ENCODE results near the gene OR4N2. TPM values are rescaled to one million over a fixed set of nuclear protein-coding genes. Genes with fewer than 3 reads are reported as not detected.

Gene OR4N2
- total RNA-seq, 2 experiments from 2014 or later: not detected

DNA sequence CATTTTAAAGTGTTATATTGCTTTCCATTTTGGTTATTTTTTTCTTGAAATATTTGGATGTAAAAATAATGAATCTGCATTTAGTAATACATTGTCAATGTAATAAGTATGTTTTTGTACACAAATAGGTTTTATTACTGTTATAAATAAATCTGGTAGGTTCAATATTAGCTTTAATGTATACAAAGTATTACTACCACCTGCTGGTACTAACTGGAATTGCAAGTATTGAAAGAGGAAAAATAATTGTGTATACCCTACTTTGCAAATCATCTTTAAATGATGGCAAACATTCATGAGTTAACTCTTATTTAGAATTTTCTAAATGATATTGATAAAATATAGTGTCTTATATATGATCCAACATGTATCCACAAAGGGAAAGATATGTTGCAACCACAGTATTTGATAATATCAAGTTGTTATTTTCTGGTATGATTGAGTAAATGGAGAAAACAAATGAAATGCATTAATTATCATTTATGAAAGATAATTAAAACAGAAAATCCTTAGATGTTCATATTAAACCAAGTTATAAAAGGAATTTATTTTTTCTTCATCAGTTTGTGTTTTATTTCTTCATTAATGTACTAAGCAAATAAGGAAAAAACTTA lies 74.6 kb downstream of the OR4N2 start:
- no peak overlapping the region for H3K27ac Mint-ChIP-seq
- ATAC-seq (no peak), DNase-seq (no peak)
- H3K9me3 Mint-ChIP-seq (ENCODE audit: low read depth): no peaks in the 10 kb centered on the region
- H3K27me3 Mint-ChIP-seq: no peaks in the 10 kb centered on the region
- no peak overlapping the region for H3K4me3 Mint-ChIP-seq
- CTCF ChIA-PET: no interaction called here
- no peaks in the 10 kb centered on the region for H3K4me1 Mint-ChIP-seq
- H3K36me3 Mint-ChIP-seq: no peaks in the 10 kb centered on the region

Other genes with a start within 250 kb of the OR4N2 start
- gene OR11H2, start 89.9 kb upstream of the OR4N2 start, total RNA-seq: not detected
- not detected for gene OR4Q3, start 60.2 kb upstream of the OR4N2 start, total RNA-seq
- not detected for gene OR4M1, start 30.3 kb upstream of the OR4N2 start, total RNA-seq
- gene OR4K2, start 71.4 kb downstream of the OR4N2 start, total RNA-seq: not detected
- gene OR4K5, start 116.8 kb downstream of the OR4N2 start, total RNA-seq: not detected
- gene OR4K1, start 127.1 kb downstream of the OR4N2 start, total RNA-seq: not detected
- gene OR4K15, start 171.8 kb downstream of the OR4N2 start, total RNA-seq: not detected
- gene OR4Q2, start 198.4 kb downstream of the OR4N2 start, total RNA-seq: not detected
- not detected for gene OR4K14, start 215.5 kb downstream of the OR4N2 start, total RNA-seq
- gene OR4K13, start 232.3 kb downstream of the OR4N2 start, total RNA-seq: not detected